ENCODE data around the gene IL5. TPM values are rescaled to one million over a fixed set of nuclear protein-coding genes. Genes with fewer than 3 reads are reported as not detected.
"Not testable (repeated sequence)": the region's sequence is repeated elsewhere in the genome, so short reads cannot be mapped to it uniquely, and the experiment has no call there.

Gene IL5
- total and polyA plus RNA-seq, 7 donors = not detected

- no peak overlapping the region for H3K27ac ChIP-seq
- peaks cover 0 to 46% (median 9%) of the 10 kb centered on the region in 4 donors for H3K36me3 ChIP-seq
- WGBS, 2 donors = 100% methylated on average over 1 of the region's 1 CpG
- H3K27me3 ChIP-seq = no peaks in the 10 kb centered on the region
- TF ChIP-seq POLR2AphosphoS5 (IDR thresholded peaks at IDR 0.05) (no peak), POLR2A (IDR thresholded peaks at IDR 0.05) (no peak), EP300 (IDR thresholded peaks at IDR 0.05) (no peak), CTCF (IDR thresholded peaks at IDR 0.05) (no peak)
- no peak for DNase-seq
- no peak overlapping the region for H3K4me3 ChIP-seq
- no peaks in the 10 kb centered on the region for H3K9me3 ChIP-seq
- H3K4me1 ChIP-seq = no peaks in the 10 kb centered on the region
- intact Hi-C loops (cut with DNase I) = no loop called here
These were observed 32.8 kb upstream of the IL5 start for GRCh38 chr5:132576123-132576522.

- Histone ChIP-seq H3K27ac (no peak overlapping the region), H3K9me3 (no peaks in the 10 kb centered on the region), H3K36me3 (peaks cover 0 to 37% (median 7%) of the 10 kb centered on the region in 4 donors), H3K27me3 (no peaks in the 10 kb centered on the region), H3K4me3 (no peak overlapping the region), H3K4me1 (no peaks in the 10 kb centered on the region)
- WGBS, 2 donors = 89 to 91% methylated on average over 1 of the region's 1 CpG
- TF ChIP-seq POLR2A (IDR thresholded peaks at IDR 0.05) (no peak), CTCF (IDR thresholded peaks at IDR 0.05) (no peak), POLR2AphosphoS5 (IDR thresholded peaks at IDR 0.05) (no peak), EP300 (IDR thresholded peaks at IDR 0.05) (no peak)
- intact Hi-C loops (cut with DNase I) = no loop called here
- no peak for DNase-seq
These were observed 23.3 kb upstream of the IL5 start for GRCh38 chr5:132566657-132567056.

GRCh38 chr5:132564555-132564954 lies 21.2 kb upstream of the IL5 start:
- H3K27ac ChIP-seq; DNase-seq; intact Hi-C loops (cut with DNase I); H3K27me3 ChIP-seq; H3K4me1 ChIP-seq; H3K9me3 ChIP-seq; H3K4me3 ChIP-seq: not testable (repeated sequence)
- peaks cover 0 to 52% (median 7%) of the 10 kb centered on the region in 4 donors for H3K36me3 ChIP-seq
- WGBS, 2 donors = 98 to 99% methylated on average over 2 of the region's 2 CpGs

GRCh38 chr5:132561601-132562000 lies 18.3 kb upstream of the IL5 start:
- intact Hi-C loops (cut with DNase I) = no loop called here
- no peak for DNase-seq
- Histone ChIP-seq H3K36me3 (peaks cover 0 to 52% (median 8%) of the 10 kb centered on the region in 4 donors), H3K4me3 (no peak overlapping the region), H3K27ac (no peak overlapping the region), H3K27me3 (no peaks in the 10 kb centered on the region), H3K4me1 (peaks cover 0 to 21% (median 19%) of the 10 kb centered on the region in 4 donors), H3K9me3 (no peaks in the 10 kb centered on the region)
- 95 to 96% methylated on average over 3 of the region's 3 CpGs for WGBS, 2 donors
- TF ChIP-seq POLR2A (IDR thresholded peaks at IDR 0.05) = no peak
- no peak for TF ChIP-seq CTCF (IDR thresholded peaks at IDR 0.05)
- no peak for TF ChIP-seq EP300 (IDR thresholded peaks at IDR 0.05)
- no peak for TF ChIP-seq POLR2AphosphoS5 (IDR thresholded peaks at IDR 0.05)

- Histone ChIP-seq H3K4me1 (peaks cover 0 to 21% (median 19%) of the 10 kb centered on the region in 4 donors), H3K27me3 (no peaks in the 10 kb centered on the region), H3K9me3 (no peaks in the 10 kb centered on the region), H3K27ac (no peak overlapping the region), H3K36me3 (peaks cover 0 to 35% (median 6%) of the 10 kb centered on the region in 4 donors), H3K4me3 (no peak overlapping the region)
- 84 to 85% methylated on average over 2 of the region's 2 CpGs for WGBS, 2 donors
- intact Hi-C loops (cut with DNase I) = loop anchor here (5.0 kb wide), 3 partner anchors 62 to 308 kb away; partner anchors contain the start of genes GDF9 and UQCRQ
- TF ChIP-seq POLR2A (IDR thresholded peaks at IDR 0.05) = no peak
- no peak for TF ChIP-seq CTCF (IDR thresholded peaks at IDR 0.05)
- no peak for TF ChIP-seq POLR2AphosphoS5 (IDR thresholded peaks at IDR 0.05)
- TF ChIP-seq EP300 (IDR thresholded peaks at IDR 0.05) = no peak
- no peak for DNase-seq
These were observed 16.2 kb upstream of the IL5 start for GRCh38 chr5:132559383-132560060.
